HepG2 (cell line): Measurements from ENCODE around the gene GCG.

Experiments
- AKAP8 ChIP-seq: sonication (generic); formaldehyde crosslinking; IDR thresholded peaks from 2 replicates; pipeline ENCODE4 v1.5.1; 2020; ENCODE audit warnings: mild to moderate bottlenecking, missing genetic modification reagents
- GABPA ChIP-seq, 2 experiments: IDR thresholded peaks; 2 replicates each; pipeline ENCODE4 v1.6.1; 2011 to 2016; ENCODE audit warnings: low read depth in 2 of 2, low read length in 1 of 2, missing biosample characterization in 1 of 2, missing genetic modification characterization in 1 of 2
- HNRNPL ChIP-seq: fragments of 200-400 bp; formaldehyde crosslinking; IDR thresholded peaks from 2 replicates; pipeline ENCODE4 v1.6.1; 2017; ENCODE audit warnings: mild to moderate bottlenecking, low read depth, low read length
- MXI1 ChIP-seq: IDR thresholded peaks from 3 replicates; pipeline ENCODE4 v1.6.1; 2012; ENCODE audit warnings: low read depth, low read length, inconsistent platforms, borderline replicate concordance
- NR3C1 ChIP-seq: sonication (generic); formaldehyde crosslinking; IDR thresholded peaks from 2 replicates; pipeline ENCODE4 v1.4.0; 2020; ENCODE audit warnings: missing genetic modification reagents
- POLR2A ChIP-seq, 2 experiments: IDR thresholded peaks; 2 replicates each; pipeline ENCODE4 v1.6.1; 2011; ENCODE audit warnings: low read depth in 2 of 2, low read length in 2 of 2, mild to moderate bottlenecking in 1 of 2, moderate library complexity in 1 of 2; ENCODE audit not compliant: insufficient read depth in 1 of 2
- SOX5 ChIP-seq: IDR thresholded peaks from 2 replicates; pipeline ENCODE4 v1.6.1; 2016; ENCODE audit warnings: borderline replicate concordance
- TARDBP ChIP-seq: sonication (generic); formaldehyde crosslinking; IDR thresholded peaks from 2 replicates; pipeline ENCODE4 v1.8.0; 2022; ENCODE audit warnings: mild to moderate bottlenecking, missing genetic modification reagents
- ZFP62 ChIP-seq: sonication (generic); formaldehyde crosslinking; IDR thresholded peaks from 2 replicates; pipeline ENCODE4 v1.4.0; 2020; ENCODE audit warnings: missing genetic modification reagents
- ZNF121 ChIP-seq: sonication (generic); formaldehyde crosslinking; IDR thresholded peaks from 2 replicates; pipeline ENCODE4 v1.5.0; 2020; ENCODE audit warnings: mild to moderate bottlenecking, missing genetic modification reagents
- ZNF251 ChIP-seq: sonication (generic); formaldehyde crosslinking; IDR thresholded peaks from 2 replicates; pipeline ENCODE4 v1.9.0; 2021; ENCODE audit warnings: mild to moderate bottlenecking, missing genetic modification reagents
- TF ChIP-seq, protein P1 (sequence below): sonication (generic); formaldehyde crosslinking; IDR thresholded peaks from 2 replicates; pipeline ENCODE4 v1.5.0; 2020; ENCODE audit warnings: mild to moderate bottlenecking, missing genetic modification reagents, moderate library complexity
- TF ChIP-seq, protein P2 (sequence below): IDR thresholded peaks from 2 replicates; pipeline ENCODE4 v1.6.1; 2012; ENCODE audit warnings: inconsistent platforms
- TF ChIP-seq, protein P3 (sequence below): sonication (generic); formaldehyde crosslinking; IDR thresholded peaks from one replicate; pipeline ENCODE4 v1.5.1; 2020; ENCODE audit warnings: mild to moderate bottlenecking, missing genetic modification reagents; ENCODE audit errors: not compliant biosample characterization

DNA sequence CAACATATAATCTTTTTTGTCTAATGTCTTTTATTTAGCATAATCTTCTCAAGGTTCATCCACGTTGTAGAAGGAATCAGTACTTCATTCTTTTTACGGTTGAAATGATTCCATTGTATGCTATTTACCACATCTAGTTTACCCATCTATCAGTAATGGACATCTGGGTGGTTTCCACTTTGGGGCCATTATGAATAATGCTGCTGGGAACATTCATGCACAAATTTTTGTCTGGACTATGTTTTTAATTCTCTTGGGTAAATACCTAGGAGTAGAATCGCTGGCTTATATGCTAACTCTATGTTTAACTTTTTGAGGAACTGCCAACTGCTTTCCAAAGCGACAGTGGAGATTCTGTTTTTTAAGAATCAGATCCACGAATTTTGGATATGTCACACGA is 7.4 kb upstream of the GCG start:
- TF ChIP-seq AKAP8 (CRISPR knock-in tag) (no peak), TARDBP (CRISPR knock-in tag) (no peak), HNRNPL (no peak), ZNF251 (CRISPR knock-in tag) (no peak), GABPA (IDR thresholded peaks at IDR 0.05; ENCODE audit: low read depth, low read length) (no peak), GABPA (CRISPR knock-in tag; IDR thresholded peaks at IDR 0.05; ENCODE audit: low read depth) (no peak), ZFP62 (no peak), MXI1 (no peak), NR3C1 (no peak), SOX5 (CRISPR knock-in tag) (no peak), POLR2A (IDR thresholded peaks at IDR 0.05; ENCODE audit: insufficient read depth in 1 of 2, low read depth in 2 of 2, low read length in 2 of 2) (no peak), ZNF121 (CRISPR knock-in tag) (no peak)
- TF ChIP-seq, protein P1, sequence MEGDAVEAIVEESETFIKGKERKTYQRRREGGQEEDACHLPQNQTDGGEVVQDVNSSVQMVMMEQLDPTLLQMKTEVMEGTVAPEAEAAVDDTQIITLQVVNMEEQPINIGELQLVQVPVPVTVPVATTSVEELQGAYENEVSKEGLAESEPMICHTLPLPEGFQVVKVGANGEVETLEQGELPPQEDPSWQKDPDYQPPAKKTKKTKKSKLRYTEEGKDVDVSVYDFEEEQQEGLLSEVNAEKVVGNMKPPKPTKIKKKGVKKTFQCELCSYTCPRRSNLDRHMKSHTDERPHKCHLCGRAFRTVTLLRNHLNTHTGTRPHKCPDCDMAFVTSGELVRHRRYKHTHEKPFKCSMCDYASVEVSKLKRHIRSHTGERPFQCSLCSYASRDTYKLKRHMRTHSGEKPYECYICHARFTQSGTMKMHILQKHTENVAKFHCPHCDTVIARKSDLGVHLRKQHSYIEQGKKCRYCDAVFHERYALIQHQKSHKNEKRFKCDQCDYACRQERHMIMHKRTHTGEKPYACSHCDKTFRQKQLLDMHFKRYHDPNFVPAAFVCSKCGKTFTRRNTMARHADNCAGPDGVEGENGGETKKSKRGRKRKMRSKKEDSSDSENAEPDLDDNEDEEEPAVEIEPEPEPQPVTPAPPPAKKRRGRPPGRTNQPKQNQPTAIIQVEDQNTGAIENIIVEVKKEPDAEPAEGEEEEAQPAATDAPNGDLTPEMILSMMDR (CRISPR knock-in tag), result no peak
- TF ChIP-seq, protein P2, sequence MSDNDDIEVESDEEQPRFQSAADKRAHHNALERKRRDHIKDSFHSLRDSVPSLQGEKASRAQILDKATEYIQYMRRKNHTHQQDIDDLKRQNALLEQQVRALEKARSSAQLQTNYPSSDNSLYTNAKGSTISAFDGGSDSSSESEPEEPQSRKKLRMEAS, result no peak
- TF ChIP-seq, protein P3, sequence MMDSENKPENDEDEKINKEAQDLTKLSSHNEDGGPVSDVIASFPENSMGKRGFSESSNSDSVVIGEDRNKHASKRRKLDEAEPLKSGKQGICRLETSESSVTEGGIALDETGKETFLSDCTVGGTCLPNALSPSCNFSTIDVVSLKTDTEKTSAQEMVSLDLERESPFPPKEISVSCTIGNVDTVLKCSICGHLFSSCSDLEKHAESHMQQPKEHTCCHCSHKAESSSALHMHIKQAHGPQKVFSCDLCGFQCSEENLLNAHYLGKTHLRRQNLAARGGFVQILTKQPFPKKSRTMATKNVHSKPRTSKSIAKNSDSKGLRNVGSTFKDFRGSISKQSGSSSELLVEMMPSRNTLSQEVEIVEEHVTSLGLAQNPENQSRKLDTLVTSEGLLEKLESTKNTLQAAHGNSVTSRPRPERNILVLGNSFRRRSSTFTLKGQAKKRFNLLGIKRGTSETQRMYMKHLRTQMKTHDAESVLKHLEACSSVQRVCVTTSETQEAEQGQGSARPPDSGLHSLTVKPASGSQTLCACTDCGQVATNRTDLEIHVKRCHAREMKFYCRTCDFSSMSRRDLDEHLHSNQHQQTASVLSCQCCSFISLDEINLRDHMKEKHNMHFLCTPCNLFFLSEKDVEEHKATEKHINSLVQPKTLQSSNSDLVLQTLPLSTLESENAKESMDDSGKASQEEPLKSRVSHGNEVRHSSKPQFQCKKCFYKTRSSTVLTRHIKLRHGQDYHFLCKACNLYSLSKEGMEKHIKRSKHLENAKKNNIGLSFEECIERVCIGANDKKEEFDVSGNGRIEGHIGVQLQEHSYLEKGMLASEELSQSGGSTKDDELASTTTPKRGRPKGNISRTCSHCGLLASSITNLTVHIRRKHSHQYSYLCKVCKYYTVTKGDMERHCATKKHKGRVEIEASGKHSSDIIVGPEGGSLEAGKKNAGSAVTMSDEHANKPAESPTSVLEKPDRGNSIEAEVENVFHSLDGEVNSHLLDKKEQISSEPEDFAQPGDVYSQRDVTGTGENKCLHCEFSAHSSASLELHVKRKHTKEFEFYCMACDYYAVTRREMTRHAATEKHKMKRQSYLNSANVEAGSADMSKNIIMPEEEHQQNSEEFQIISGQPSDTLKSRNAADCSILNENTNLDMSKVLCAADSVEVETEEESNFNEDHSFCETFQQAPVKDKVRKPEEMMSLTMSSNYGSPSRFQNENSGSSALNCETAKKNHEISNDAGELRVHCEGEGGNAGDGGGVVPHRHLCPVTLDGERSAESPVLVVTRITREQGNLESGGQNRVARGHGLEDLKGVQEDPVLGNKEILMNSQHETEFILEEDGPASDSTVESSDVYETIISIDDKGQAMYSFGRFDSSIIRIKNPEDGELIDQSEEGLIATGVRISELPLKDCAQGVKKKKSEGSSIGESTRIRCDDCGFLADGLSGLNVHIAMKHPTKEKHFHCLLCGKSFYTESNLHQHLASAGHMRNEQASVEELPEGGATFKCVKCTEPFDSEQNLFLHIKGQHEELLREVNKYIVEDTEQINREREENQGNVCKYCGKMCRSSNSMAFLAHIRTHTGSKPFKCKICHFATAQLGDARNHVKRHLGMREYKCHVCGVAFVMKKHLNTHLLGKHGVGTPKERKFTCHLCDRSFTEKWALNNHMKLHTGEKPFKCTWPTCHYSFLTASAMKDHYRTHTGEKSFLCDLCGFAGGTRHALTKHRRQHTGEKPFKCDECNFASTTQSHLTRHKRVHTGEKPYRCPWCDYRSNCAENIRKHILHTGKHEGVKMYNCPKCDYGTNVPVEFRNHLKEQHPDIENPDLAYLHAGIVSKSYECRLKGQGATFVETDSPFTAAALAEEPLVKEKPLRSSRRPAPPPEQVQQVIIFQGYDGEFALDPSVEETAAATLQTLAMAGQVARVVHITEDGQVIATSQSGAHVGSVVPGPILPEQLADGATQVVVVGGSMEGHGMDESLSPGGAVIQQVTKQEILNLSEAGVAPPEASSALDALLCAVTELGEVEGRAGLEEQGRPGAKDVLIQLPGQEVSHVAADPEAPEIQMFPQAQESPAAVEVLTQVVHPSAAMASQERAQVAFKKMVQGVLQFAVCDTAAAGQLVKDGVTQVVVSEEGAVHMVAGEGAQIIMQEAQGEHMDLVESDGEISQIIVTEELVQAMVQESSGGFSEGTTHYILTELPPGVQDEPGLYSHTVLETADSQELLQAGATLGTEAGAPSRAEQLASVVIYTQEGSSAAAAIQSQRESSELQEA (CRISPR knock-in tag), result no peak
